GM18861 (cell line): ENCODE measurements around the gene SAGE1.
"Not testable (repeated sequence)": the region's sequence is repeated elsewhere in the genome, so short reads cannot be mapped to it uniquely, and the experiment has no call there.

Source experiments
- ATAC-seq: cut with Tn5 transposase; IDR thresholded peaks from one replicate; pipeline ENCODE4 v1.9.1; 2021; ENCODE audit not compliant: unreplicated experiment

Gene SAGE1

DNA sequence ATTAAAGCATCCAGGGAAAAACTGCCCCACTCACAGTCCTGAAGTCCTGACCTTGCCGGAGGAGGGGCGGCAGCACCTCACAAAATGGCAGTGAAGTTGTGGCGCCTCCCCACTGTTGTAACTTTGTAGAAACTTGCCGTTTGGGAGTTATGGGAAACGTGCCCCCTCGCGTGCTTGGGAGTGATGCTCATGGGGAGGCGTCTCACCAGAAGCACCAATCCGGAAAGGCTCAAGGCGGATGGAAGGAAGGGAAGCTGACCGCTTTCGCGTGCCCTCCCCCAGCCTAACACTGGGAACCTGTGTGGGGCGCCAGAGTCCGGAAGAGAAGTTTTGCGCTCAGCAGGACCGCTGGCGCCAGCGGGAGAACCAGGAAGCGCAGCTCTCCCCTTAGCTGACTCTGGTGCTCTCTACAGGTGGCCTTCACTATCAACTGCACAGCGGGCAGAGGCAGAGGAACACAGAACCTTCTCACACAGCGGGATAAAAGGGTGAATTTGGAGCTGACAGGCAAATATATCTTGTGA lies at the start of gene SAGE1, which contains the start of gene CT45A10:
Gene SAGE1, plus strand, starts transcription at position 423 of the 524 bp plus-strand sequence. CDS start 2,527 bp downstream, outside the sequence.
Gene CT45A10, minus strand, starts transcription at position 151 of the 524 bp plus-strand sequence. CDS start 8,100 bp downstream, outside the sequence.
- ATAC-seq: no peak

GRCh38 chrX:135854438-135854837 lies 39.1 kb upstream of the SAGE1 start, which contains the start of gene CT45A8:
TSS of gene CT45A8 (minus strand) at chrX:135854538. CDS start at chrX:135850783, 3,755 bp downstream.
- not testable (repeated sequence) for ATAC-seq

DNA sequence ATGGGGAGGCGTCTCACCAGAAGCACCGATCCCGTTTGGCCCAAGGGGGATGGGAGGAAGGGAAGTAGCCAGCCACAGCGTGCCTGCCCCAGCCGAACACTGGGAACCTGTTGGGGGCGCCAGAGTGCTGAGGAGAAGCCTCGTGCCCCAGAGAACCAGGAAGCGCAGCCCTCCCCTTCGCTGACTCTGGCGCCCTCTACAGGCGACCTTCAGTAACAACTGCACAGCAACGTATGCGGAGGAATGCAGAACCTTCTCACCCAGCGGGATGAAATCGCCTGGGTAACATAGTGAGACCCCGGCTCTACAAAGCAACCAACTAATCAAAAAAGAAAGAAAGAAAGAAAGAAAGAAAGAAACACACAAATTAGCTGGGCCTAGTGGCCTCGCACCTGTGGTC lies 21.8 kb upstream of the SAGE1 start, which contains the start of gene CT45A9:
Gene CT45A9, minus strand, starts transcription at position 101 of the 400 bp plus-strand sequence. CDS start 3,751 bp downstream, outside the sequence.
- ATAC-seq: not testable (repeated sequence)

GRCh38 chrX:135882741-135883140 lies 10.8 kb upstream of the SAGE1 start:
- ATAC-seq: not testable (repeated sequence)

GRCh38 chrX:135888230-135888629 lies 5.3 kb upstream of the SAGE1 start:
- not testable (repeated sequence) for ATAC-seq

GRCh38 chrX:135888976-135889375 lies 4.5 kb upstream of the SAGE1 start:
- not testable (repeated sequence) for ATAC-seq

DNA sequence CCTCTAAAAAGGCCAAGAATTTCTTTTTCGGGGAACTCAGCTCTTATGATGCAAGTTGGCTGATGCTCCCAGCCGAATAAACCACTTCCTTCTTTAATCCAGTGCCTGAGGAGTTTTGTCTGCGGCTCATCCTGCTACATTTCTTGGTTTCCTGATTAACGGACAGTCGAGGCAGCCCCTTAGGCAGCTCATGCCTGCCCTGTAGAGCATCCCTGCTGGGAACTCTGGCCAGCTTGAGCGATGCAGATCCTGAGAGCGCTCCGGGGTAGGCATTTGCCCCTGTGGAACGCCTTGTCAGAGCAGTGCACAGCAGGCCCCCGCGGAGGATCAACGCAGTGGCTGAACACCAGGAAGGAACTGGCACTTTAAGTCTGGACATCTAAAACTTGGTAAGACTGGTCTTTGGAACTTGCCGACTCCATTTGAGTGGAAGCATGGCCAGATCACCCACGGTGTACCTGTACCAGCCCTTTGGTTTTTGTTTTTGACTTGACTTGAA lies 3.4 kb upstream of the SAGE1 start:
- ATAC-seq: no peak

DNA sequence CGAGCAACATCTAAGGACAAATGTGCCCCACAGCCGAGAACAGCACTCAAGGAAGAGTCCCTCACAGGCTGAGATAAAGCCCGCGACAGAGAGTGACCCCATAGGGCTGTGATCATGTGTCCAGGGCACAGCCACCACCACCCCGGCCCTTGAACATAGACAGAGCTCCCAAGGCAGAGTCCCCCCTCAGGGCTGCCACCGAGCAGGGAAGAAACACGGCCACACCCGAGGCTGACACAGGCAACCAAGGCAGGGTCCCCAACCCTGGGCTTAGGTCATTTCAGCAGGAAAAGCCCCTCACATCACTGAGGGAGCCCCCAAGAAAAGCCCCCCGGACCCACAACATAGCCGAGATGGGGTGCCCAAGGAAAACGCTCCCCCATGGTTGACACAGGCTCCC lies 735 bp upstream of the SAGE1 start:
- ATAC-seq: no peak

DNA sequence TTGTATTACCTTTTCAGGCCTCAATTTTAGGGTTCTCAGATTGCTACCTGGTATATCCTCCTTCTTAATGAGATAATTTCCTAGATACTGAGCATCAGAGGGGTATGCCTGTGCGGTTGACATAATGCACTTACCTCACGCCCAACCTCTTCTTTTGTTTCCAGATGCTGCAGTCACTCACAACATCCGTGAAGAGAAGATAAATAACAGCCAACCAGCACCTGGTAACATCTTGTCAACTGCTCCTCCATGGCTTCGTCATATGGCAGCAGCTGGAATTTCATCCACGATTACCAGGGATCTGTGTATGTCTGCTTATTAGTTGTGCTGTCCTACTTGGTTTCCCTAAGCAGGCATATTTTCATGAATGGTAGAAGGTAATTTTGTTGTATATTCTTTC lies 16.7 kb downstream of the SAGE1 start:
- no peak for ATAC-seq

DNA sequence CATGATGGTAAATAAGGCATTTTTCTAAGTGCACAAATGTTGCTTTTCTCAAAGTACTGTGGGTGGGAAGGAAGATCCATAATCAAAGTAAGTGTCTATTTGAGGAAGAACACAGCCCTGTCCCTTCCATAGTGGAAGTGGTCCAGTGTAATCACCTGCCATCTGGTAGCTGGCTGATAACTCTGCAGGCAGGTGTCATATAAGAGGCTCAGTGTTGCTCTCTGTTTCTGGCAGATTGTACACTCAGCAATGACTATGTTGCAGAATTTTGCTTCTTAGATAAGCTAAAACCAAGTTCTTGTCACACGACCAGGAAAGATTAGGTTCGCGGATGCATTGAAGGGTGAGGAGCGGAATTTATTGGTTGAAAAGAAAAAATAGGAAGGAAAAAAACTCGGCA lies 20.9 kb downstream of the SAGE1 start:
- no peak for ATAC-seq

DNA sequence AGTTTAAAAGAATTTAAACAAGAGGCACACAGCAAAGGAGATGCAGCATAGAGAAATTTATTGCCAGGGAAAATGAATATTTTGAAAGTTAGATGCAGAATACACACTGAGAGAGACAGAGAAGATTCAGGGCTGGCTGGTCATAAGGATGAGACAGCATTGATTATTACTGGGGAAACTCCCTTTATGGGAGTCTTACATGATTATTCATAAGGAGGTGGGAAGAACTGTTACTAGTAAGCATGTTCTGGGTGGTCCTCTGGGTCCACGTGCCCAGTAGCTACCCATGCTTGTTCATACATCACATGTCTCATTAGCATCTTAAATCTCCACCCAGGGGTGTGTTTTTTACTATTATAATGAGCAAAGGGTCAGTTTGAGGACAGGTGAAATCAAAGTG lies 27.0 kb downstream of the SAGE1 start:
- not testable (repeated sequence) for ATAC-seq

- no peak for ATAC-seq
These were observed 29.8 kb downstream of the SAGE1 start for GRCh38 chrX:135923353-135923752.

DNA sequence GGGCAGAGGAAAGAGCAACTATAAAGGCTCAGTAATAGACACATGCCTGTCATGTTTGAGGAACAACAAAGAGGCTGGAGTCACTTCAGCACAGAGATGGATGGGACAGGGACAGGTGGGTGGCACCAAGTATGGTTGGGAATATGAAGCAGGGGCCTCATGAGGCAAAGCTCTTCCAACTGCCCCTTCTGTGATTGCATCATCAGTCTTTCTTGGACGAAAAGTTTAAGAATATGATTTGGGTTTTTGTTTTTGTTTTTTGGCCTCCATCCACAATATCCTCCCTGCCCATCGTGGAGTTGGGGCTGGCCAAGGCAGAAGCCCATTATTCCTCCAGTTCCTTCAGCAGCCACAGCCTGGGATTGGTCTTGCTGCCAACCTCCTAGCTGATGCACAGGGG lies 34.4 kb downstream of the SAGE1 start:
- no peak for ATAC-seq

DNA sequence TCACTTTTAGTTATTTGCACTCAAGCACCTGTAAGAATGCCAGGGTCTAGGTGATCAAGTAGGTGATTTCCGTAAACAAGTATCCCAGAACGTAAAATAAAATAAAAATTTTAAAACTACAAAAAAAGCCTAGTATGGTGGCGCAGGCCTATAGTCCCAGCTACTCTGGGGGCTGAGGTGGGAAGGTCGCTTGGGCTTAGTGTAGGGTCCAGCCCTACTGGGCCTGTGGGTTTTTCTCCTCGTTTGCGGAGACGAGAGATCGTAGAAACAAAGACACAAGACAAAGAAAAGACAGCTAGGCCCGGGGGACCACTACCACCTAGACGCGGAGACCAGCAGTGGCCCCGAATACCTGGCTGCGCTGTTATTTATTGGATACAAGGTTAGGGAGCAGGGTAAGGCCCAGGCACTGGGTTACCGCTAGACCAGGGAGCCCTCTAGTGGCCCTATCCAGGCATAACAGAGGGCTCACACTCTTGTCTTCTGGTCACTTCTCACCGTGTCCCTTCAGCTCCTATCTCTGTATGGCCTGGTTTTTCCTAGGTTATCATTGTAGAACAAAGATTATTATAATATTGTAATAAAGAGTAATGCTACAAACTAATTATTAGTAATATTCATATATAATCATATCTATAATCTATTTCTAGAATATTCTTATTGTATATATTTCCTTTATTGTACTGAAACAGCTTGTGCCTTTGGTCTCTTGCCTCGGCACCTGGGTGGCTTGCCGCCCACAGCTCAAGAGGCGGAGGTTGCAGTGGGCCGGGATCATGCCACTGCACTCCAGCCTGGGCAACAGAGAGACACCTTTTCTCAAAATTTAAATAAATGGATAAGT lies 38.4 kb downstream of the SAGE1 start:
- ATAC-seq: peak; percentile 59

DNA sequence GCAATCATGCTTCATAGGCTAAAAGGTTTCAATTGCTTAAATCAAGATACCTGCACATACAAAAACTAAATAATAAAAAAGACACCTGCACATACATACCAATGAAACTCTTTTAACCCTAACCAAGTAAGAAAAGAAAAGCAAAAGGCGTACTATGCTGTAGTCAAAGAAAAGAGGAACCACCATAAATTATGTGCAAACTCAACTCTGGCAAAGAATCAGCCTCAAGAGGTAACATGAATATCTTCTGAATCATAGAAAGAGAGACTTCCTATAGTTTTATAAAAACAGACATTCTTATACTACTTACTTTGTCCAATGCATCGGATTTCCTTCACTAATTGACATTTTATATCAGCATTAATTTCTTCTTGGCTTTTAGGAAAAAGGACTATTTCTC lies 51.0 kb downstream of the SAGE1 start:
- ATAC-seq: no peak

DNA sequence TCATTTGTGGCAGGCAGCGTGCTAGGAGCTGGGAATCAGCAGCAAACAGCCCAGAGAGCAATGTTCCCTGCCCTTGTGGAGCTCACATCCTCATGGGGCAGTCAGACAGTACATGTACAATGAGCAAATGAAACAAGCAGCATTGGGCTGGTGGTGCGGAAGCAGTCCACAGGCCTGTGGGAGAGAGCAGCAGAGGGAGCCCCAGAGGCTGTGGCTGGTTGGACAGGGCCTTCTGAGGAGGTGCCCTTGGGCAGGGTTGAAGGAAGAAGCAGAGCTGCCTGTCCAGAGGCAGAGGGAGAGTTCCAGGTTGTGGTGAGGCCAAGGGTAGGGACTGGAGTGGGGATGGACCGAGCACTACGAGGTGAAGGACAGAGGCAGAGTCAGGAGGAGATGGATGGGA lies 57.8 kb downstream of the SAGE1 start:
- no peak for ATAC-seq
